Prostate gland (tissue), 2 donors: Measurements from ENCODE around the gene ZNF506.

Source experiments
- CTCF ChIP-seq, 4 experiments: fragments of 200-600 bp in 2 of 4; fragments of 450-650 bp in 2 of 4; sonication (generic) in 2 of 4; IDR thresholded peaks; 1 replicate in 3 of 4; 2 replicates in 1 of 4; pipeline ENCODE4 v1.5.1; 2016 to 2019; ENCODE audit warnings: antibody characterized with exemption in 4 of 4, mild to moderate bottlenecking in 2 of 4, moderate library complexity in 2 of 4
- POLR2A ChIP-seq: fragments of 450-650 bp; IDR thresholded peaks from one replicate; pipeline ENCODE4 v1.6.1; 2016; ENCODE audit warnings: antibody characterized with exemption, mild to moderate bottlenecking
- POLR2AphosphoS5 ChIP-seq: sonication (generic); formaldehyde crosslinking; IDR thresholded peaks from one replicate; pipeline ENCODE4 v1.6.1; 2017; ENCODE audit warnings: antibody characterized with exemption

- TF ChIP-seq CTCF (IDR thresholded peaks at IDR 0.05): no peak
- no peak for TF ChIP-seq POLR2A
- TF ChIP-seq POLR2AphosphoS5: no peak
Observed at GRCh38 chr19:19817357-19817756, 4.2 kb downstream of the ZNF506 start.
